ENCODE results near the gene CIROP. TPM values are rescaled to one million over a fixed set of nuclear protein-coding genes. Genes with fewer than 3 reads are reported as not detected.

CIROP gene
- total and polyA plus RNA-seq, 9 of the 15 experiments (the other 6 are each of a cell fraction or from before 2014, with no cell fraction given) = not detected

DNA sequence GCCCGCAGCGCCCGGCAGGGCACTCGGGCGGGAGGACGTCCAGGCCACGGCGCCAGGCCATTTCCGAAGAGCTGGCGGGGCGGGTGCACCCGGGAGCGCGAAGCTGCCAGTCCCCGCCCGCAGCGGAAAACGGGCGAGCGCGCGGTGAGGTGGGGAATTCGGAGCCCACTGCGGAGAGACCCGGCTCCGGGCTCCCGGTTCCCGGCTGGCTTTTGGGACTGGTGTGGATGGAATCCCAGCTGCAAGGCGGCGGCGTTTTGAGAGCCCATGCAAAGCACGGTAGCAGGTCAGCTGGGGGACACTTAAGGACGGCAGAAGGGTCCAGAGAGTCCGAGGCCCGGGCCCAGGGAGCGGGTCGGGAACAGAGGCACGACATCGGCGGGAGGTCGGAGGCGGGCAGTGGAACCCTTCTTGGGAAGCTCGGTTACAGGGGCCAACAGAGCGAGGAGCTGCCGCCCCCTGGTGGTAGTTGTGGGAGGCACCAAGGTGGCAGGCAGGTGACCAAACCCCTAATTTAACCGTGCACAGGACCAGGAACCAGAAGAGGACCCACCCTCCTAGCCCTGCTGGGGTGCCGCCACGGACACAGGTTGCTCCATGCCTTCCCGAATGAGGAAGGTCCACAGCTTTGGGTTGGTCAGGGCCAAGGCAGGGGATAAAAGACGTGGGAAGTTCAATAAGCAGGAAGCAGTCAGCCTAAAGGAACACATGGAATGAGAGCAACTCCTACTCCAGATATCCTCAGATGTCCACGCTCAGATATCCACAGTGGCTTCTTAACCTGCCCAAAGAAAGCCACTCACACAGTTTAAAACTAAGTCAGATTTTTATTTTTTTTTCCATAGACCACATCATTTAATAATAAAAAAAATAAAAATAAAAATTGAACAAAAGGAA is 46.8 kb downstream of the CIROP start (continued):
- TF ChIP-seq PCBP1 (IDR thresholded peaks at IDR 0.05; ENCODE audit: low read depth, low read length, poor library complexity, severe bottlenecking) = peak; percentile 18
- TF ChIP-seq WHSC1 (IDR thresholded peaks at IDR 0.05; ENCODE audit: low read length) = no peak
- TF ChIP-seq SMARCA5 (IDR thresholded peaks at IDR 0.05) = peak; percentile 61; the same call in 1 of the 2 replicates
- no peak for TF ChIP-seq ZNF561 (CRISPR knock-in tag; conservative IDR thresholded peaks at IDR 0.05)
- TF ChIP-seq TEAD1 (CRISPR knock-in tag; IDR thresholded peaks at IDR 0.05) = peak in 1 of 2 experiments; percentile 32; a peak in 1 of 4 replicates
- no peak for TF ChIP-seq ZNF76 (CRISPR knock-in tag; IDR thresholded peaks at IDR 0.05; ENCODE audit: borderline replicate concordance)
- no peak for TF ChIP-seq SRSF7 (optimal IDR thresholded peaks at IDR 0.05; ENCODE audit: low read depth, low read length)
- no peak for TF ChIP-seq ZNF586 (CRISPR knock-in tag; conservative IDR thresholded peaks at IDR 0.05)
- no peak for TF ChIP-seq SOX6 (IDR thresholded peaks at IDR 0.05)
- TF ChIP-seq, protein P1, sequence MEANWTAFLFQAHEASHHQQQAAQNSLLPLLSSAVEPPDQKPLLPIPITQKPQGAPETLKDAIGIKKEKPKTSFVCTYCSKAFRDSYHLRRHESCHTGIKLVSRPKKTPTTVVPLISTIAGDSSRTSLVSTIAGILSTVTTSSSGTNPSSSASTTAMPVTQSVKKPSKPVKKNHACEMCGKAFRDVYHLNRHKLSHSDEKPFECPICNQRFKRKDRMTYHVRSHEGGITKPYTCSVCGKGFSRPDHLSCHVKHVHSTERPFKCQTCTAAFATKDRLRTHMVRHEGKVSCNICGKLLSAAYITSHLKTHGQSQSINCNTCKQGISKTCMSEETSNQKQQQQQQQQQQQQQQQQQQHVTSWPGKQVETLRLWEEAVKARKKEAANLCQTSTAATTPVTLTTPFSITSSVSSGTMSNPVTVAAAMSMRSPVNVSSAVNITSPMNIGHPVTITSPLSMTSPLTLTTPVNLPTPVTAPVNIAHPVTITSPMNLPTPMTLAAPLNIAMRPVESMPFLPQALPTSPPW (CRISPR knock-in tag; IDR thresholded peaks at IDR 0.05) = no peak
- TF ChIP-seq NCOA2 (IDR thresholded peaks at IDR 0.05; ENCODE audit: partially characterized antibody in 2 of 2) = no peak
- TF ChIP-seq, protein P2, sequence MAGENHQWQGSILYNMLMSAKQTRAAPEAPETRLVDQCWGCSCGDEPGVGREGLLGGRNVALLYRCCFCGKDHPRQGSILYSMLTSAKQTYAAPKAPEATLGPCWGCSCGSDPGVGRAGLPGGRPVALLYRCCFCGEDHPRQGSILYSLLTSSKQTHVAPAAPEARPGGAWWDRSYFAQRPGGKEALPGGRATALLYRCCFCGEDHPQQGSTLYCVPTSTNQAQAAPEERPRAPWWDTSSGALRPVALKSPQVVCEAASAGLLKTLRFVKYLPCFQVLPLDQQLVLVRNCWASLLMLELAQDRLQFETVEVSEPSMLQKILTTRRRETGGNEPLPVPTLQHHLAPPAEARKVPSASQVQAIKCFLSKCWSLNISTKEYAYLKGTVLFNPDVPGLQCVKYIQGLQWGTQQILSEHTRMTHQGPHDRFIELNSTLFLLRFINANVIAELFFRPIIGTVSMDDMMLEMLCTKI (IDR thresholded peaks at IDR 0.05; ENCODE audit: partially characterized antibody) = no peak
- TF ChIP-seq, protein P3, sequence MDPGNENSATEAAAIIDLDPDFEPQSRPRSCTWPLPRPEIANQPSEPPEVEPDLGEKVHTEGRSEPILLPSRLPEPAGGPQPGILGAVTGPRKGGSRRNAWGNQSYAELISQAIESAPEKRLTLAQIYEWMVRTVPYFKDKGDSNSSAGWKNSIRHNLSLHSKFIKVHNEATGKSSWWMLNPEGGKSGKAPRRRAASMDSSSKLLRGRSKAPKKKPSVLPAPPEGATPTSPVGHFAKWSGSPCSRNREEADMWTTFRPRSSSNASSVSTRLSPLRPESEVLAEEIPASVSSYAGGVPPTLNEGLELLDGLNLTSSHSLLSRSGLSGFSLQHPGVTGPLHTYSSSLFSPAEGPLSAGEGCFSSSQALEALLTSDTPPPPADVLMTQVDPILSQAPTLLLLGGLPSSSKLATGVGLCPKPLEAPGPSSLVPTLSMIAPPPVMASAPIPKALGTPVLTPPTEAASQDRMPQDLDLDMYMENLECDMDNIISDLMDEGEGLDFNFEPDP (CRISPR knock-in tag; IDR thresholded peaks at IDR 0.05) = 0 out of 2 replicates have a peak, but pooled peaks have one; percentile 55
- TF ChIP-seq ZFX (CRISPR knock-in tag; IDR thresholded peaks at IDR 0.05) = peak; percentile 63
- no peak for TF ChIP-seq FOXA3 (CRISPR knock-in tag; conservative IDR thresholded peaks at IDR 0.05 in 1 of 2, IDR thresholded peaks at IDR 0.05 in 1 of 2)
- TF ChIP-seq, protein P4, sequence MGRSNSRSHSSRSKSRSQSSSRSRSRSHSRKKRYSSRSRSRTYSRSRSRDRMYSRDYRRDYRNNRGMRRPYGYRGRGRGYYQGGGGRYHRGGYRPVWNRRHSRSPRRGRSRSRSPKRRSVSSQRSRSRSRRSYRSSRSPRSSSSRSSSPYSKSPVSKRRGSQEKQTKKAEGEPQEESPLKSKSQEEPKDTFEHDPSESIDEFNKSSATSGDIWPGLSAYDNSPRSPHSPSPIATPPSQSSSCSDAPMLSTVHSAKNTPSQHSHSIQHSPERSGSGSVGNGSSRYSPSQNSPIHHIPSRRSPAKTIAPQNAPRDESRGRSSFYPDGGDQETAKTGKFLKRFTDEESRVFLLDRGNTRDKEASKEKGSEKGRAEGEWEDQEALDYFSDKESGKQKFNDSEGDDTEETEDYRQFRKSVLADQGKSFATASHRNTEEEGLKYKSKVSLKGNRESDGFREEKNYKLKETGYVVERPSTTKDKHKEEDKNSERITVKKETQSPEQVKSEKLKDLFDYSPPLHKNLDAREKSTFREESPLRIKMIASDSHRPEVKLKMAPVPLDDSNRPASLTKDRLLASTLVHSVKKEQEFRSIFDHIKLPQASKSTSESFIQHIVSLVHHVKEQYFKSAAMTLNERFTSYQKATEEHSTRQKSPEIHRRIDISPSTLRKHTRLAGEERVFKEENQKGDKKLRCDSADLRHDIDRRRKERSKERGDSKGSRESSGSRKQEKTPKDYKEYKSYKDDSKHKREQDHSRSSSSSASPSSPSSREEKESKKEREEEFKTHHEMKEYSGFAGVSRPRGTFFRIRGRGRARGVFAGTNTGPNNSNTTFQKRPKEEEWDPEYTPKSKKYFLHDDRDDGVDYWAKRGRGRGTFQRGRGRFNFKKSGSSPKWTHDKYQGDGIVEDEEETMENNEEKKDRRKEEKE (IDR thresholded peaks at IDR 0.05; ENCODE audit: borderline replicate concordance in 1 of 2, control insufficient read depth in 1 of 2, low read depth in 2 of 2, low read length in 1 of 2) = no peak
- TF ChIP-seq TCFL5 (CRISPR knock-in tag; conservative IDR thresholded peaks at IDR 0.05) = no peak
- TF ChIP-seq L3MBTL2 (IDR thresholded peaks at IDR 0.05) = peak; percentile 32; the same call in 1 of the 2 replicates
- TF ChIP-seq NR4A1 (CRISPR knock-in tag; IDR thresholded peaks at IDR 0.05) = no peak
- TF ChIP-seq NR4A1 (tag; IDR thresholded peaks at IDR 0.05) = no peak

All from K562 (cell line).